H9 (cell line): Measurements from ENCODE around the gene PPP2R3C. TPM values are rescaled to one million over a fixed set of nuclear protein-coding genes. Genes with fewer than 3 reads are reported as not detected.
"Not testable (repeated sequence)": the region's sequence is repeated elsewhere in the genome, so short reads cannot be mapped to it uniquely, and the experiment has no call there.

ENCODE experiments used
- DNase-seq: peaks from one replicate; pipeline ENCODE4 v3.0.0-alpha.2; 2017
- H2AFZ ChIP-seq: one replicate; pipeline ENCODE4 v1.6.1; 2013; ENCODE audit warnings: mild to moderate bottlenecking, low read length, control low read depth, moderate library complexity
- H2AK5ac ChIP-seq: 2 replicates; pipeline ENCODE4 v1.6.1; 2013; ENCODE audit warnings: low read length, control low read depth, mixed read lengths; ENCODE audit not compliant: insufficient read length
- H2BK120ac ChIP-seq: one replicate; pipeline ENCODE4 v1.6.1; 2013; ENCODE audit warnings: low read depth, mild to moderate bottlenecking, low read length, control low read depth, inconsistent platforms; ENCODE audit not compliant: poor library complexity, severe bottlenecking
- H2BK12ac ChIP-seq: 2 replicates; pipeline ENCODE4 v1.6.1; 2013; ENCODE audit warnings: low read length, control low read depth, mixed read lengths, low read depth; ENCODE audit not compliant: insufficient read length
- H2BK15ac ChIP-seq: 2 replicates; pipeline ENCODE4 v1.6.1; 2013; ENCODE audit warnings: low read depth, low read length, control low read depth
- H2BK20ac ChIP-seq: one replicate; pipeline ENCODE4 v1.6.1; 2013; ENCODE audit warnings: low read depth, mild to moderate bottlenecking, low read length, control low read depth, inconsistent platforms; ENCODE audit not compliant: poor library complexity, severe bottlenecking
- H2BK5ac ChIP-seq: 2 replicates; pipeline ENCODE4 v1.6.1; 2013; ENCODE audit warnings: low read length, control low read depth, mixed read lengths; ENCODE audit not compliant: insufficient read length
- H3K14ac ChIP-seq: 2 replicates; pipeline ENCODE4 v1.6.1; 2013; ENCODE audit warnings: low read length, control low read depth; ENCODE audit not compliant: insufficient read depth
- H3K18ac ChIP-seq: 2 replicates; pipeline ENCODE4 v1.6.1; 2013; ENCODE audit warnings: low read depth, mild to moderate bottlenecking, mixed read lengths, low read length, control low read depth; ENCODE audit not compliant: insufficient read length
- H3K23ac ChIP-seq: 2 replicates; pipeline ENCODE4 v1.6.1; 2013; ENCODE audit warnings: low read length, control low read depth, mixed read lengths, low read depth; ENCODE audit not compliant: insufficient read length
- H3K23me2 ChIP-seq: 2 replicates; pipeline ENCODE4 v1.6.1; 2013; ENCODE audit warnings: low read depth, mild to moderate bottlenecking, mixed read lengths, low read length, control low read depth; ENCODE audit not compliant: insufficient read length, poor library complexity, severe bottlenecking
- H3K27ac ChIP-seq: 2 replicates; pipeline ENCODE4 v1.5.1; 2013; ENCODE audit warnings: low read length, control low read depth, mixed read lengths, low read depth; ENCODE audit not compliant: insufficient read length
- H3K27me3 ChIP-seq: 2 replicates; pipeline ENCODE4 v1.6.1; 2013; ENCODE audit warnings: low read length, control low read depth, inconsistent platforms; ENCODE audit not compliant: insufficient read depth
- H3K4ac ChIP-seq: 2 replicates; pipeline ENCODE4 v1.6.1; 2013; ENCODE audit warnings: low read depth, mild to moderate bottlenecking, control low read depth, inconsistent platforms, low read length, moderate library complexity
- H3K4me1 ChIP-seq: 2 replicates; pipeline ENCODE4 v1.6.1; 2013; ENCODE audit warnings: low read length, control low read depth, inconsistent platforms; ENCODE audit not compliant: insufficient read depth
- H3K4me2 ChIP-seq: 2 replicates; pipeline ENCODE4 v1.6.1; 2013; ENCODE audit warnings: low read length, control low read depth, mixed read lengths; ENCODE audit not compliant: insufficient read length, insufficient read depth
- H3K56ac ChIP-seq: 2 replicates; pipeline ENCODE4 v1.6.1; 2013; ENCODE audit warnings: low read depth, mild to moderate bottlenecking, mixed read lengths, low read length, control low read depth; ENCODE audit not compliant: insufficient read length
- H3K79me1 ChIP-seq: 2 replicates; pipeline ENCODE4 v1.6.1; 2013; ENCODE audit warnings: low read depth, mild to moderate bottlenecking, moderate library complexity, low read length, control low read depth, inconsistent platforms; ENCODE audit not compliant: insufficient read depth, poor library complexity, severe bottlenecking
- H3K79me2 ChIP-seq: 2 replicates; pipeline ENCODE4 v1.6.1; 2013; ENCODE audit warnings: low read length, control low read depth, inconsistent platforms; ENCODE audit not compliant: insufficient read depth
- H3K9ac ChIP-seq: 2 replicates; pipeline ENCODE4 v1.6.1; 2013; ENCODE audit warnings: low read length, control low read depth, mixed read lengths; ENCODE audit not compliant: insufficient read length; ENCODE audit errors: extremely low read depth
- H3K9me3 ChIP-seq: one replicate; pipeline ENCODE4 v1.6.1; 2013; ENCODE audit warnings: low read depth, low read length, inconsistent platforms; ENCODE audit not compliant: control insufficient read depth
- H3T11ph ChIP-seq: one replicate; pipeline ENCODE4 v1.6.1; 2013; ENCODE audit warnings: mild to moderate bottlenecking, low read length, control low read depth, inconsistent platforms
- H4K20me1 ChIP-seq: one replicate; pipeline ENCODE4 v1.6.1; 2013; ENCODE audit not compliant: control insufficient read depth, insufficient read length, insufficient read depth
- H4K5ac ChIP-seq: 2 replicates; pipeline ENCODE4 v1.6.1; 2013; ENCODE audit warnings: low read depth, mild to moderate bottlenecking, mixed read lengths, low read length, control low read depth; ENCODE audit not compliant: insufficient read length
- H4K8ac ChIP-seq: replicated peaks from 2 replicates; pipeline ENCODE4 v1.6.1; 2013; ENCODE audit warnings: low read length, control low read depth, mixed read lengths, low read depth; ENCODE audit not compliant: insufficient read length
- H4K91ac ChIP-seq: 2 replicates; pipeline ENCODE4 v1.6.1; 2013; ENCODE audit warnings: low read depth, mild to moderate bottlenecking, moderate library complexity, mixed read lengths, low read length, control low read depth; ENCODE audit not compliant: insufficient read length
- H3K27ac Mint-ChIP-seq, 3 experiments: 2 replicates in 2 of 3; 3 replicates in 1 of 3; pipeline ENCODE4 v1.8.0; 2020 to 2021; ENCODE audit warnings: mixed read lengths in 3 of 3, mild to moderate bottlenecking in 1 of 3, moderate library complexity in 1 of 3
- H3K27me3 Mint-ChIP-seq: 2 replicates; pipeline ENCODE4 v1.8.0; 2021; ENCODE audit warnings: low read depth, mild to moderate bottlenecking, moderate library complexity, mixed read lengths
- H3K36me3 Mint-ChIP-seq, 3 experiments: 2 replicates in 2 of 3; 3 replicates in 1 of 3; pipeline ENCODE4 v1.8.0; 2020 to 2021; ENCODE audit warnings: low read depth in 3 of 3, mixed read lengths in 3 of 3; ENCODE audit not compliant: insufficient read depth in 1 of 3
- H3K4me1 Mint-ChIP-seq, 2 experiments: 2 replicates each; pipeline ENCODE4 v1.8.0; 2020; ENCODE audit warnings: mixed read lengths in 2 of 2
- H3K4me3 Mint-ChIP-seq, 2 experiments: 2 replicates in 1 of 2; 3 replicates in 1 of 2; pipeline ENCODE4 v1.8.0; 2020 to 2021; ENCODE audit warnings: mild to moderate bottlenecking in 2 of 2, mixed read lengths in 2 of 2, moderate library complexity in 1 of 2
- H3K9me3 Mint-ChIP-seq, 2 experiments: 2 replicates in 1 of 2; 3 replicates in 1 of 2; pipeline ENCODE4 v1.8.0; 2020; ENCODE audit warnings: mild to moderate bottlenecking in 2 of 2, mixed read lengths in 2 of 2, moderate library complexity in 1 of 2
- WGBS: extraction: QIAGEN DNeasy Blood & Tissue Kit; methylation state at CpG from one replicate; pipeline ENCODE4 v1.1.7; 2013; ENCODE audit warnings: missing lambda C conversion rate, low lambda C conversion rate, mixed read lengths; ENCODE audit not compliant: insufficient read length; ENCODE audit errors: extremely low coverage; 5-methylcytosine and 5-hydroxymethylcytosine counted together
- total RNA-seq: library from RNA; stranded (reverse); gene quantifications from 2 replicates; pipeline ENCODE4 v1.2.1, GENCODE V29; 2021
- TF ChIP-seq, protein P1 (sequence below): fragments of 200-600 bp; sonication (generic); conservative IDR thresholded peaks from 3 replicates; pipeline ENCODE4 v1.8.0; 2021; ENCODE audit warnings: antibody characterized with exemption, mild to moderate bottlenecking

Gene PPP2R3C
- total RNA-seq, 1 experiment from 2014 or later: 51.1 TPM

GRCh38 chr14:35154016-35154415, 32.2 kb upstream of the PPP2R3C start:
- H3K36me3 Mint-ChIP-seq: peaks cover 28 to 42% (median 33%) of the 10 kb centered on the region in 3 experiments
- no CpG with 5 or more reads among the region's 2 CpGs for WGBS

DNA sequence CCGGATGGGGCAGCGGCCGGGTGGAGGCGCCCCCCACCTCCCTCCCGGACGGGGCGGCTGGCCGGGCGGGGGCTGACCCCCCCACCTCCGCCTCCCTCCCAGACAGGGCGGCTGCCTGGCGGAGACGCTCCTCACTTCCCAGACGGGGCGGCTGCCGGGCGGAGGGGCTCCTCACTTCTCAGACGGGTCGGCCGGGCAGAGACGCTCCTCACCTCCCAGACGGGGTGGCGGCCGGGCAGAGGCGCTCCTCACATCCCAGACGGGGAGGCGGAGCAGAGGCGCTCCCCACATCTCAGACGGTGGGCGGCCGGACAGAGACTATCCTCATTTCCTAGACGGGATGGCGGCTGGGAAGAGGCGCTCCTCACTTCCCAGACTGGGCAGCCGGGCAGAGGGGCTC, 30.7 kb upstream of the PPP2R3C start:
- not testable (repeated sequence) for H2AFZ ChIP-seq, H3T11ph ChIP-seq, H3K4me3 Mint-ChIP-seq, H4K20me1 ChIP-seq, H3K23ac ChIP-seq, H3K79me1 ChIP-seq, H2BK5ac ChIP-seq, H3K4me1 ChIP-seq, H3K27ac Mint-ChIP-seq, H3K9me3 ChIP-seq, DNase-seq, H2BK120ac ChIP-seq, H2BK12ac ChIP-seq, H3K56ac ChIP-seq, H4K8ac ChIP-seq, H2AK5ac ChIP-seq, H3K4me1 Mint-ChIP-seq, H3K14ac ChIP-seq, H3K9me3 Mint-ChIP-seq, H3K79me2 ChIP-seq, H2BK20ac ChIP-seq, H2BK15ac ChIP-seq, H3K27me3 Mint-ChIP-seq, H3K9ac ChIP-seq, H3K27ac ChIP-seq, H3K4ac ChIP-seq, H3K18ac ChIP-seq, H4K5ac ChIP-seq, H4K91ac ChIP-seq, H3K4me2 ChIP-seq, H3K27me3 ChIP-seq, H3K23me2 ChIP-seq
- peaks cover 30 to 48% (median 40%) of the 10 kb centered on the region in 3 experiments for H3K36me3 Mint-ChIP-seq
- WGBS: no CpG with 5 or more reads among the region's 35 CpGs

More at GRCh38 chr14:35154016-35154415, 32.2 kb upstream of the PPP2R3C start:
- H4K8ac ChIP-seq: no peak overlapping the region
- no peak overlapping the region for H3K18ac ChIP-seq
- H2BK12ac ChIP-seq: no peak overlapping the region
- TF ChIP-seq, protein P1, sequence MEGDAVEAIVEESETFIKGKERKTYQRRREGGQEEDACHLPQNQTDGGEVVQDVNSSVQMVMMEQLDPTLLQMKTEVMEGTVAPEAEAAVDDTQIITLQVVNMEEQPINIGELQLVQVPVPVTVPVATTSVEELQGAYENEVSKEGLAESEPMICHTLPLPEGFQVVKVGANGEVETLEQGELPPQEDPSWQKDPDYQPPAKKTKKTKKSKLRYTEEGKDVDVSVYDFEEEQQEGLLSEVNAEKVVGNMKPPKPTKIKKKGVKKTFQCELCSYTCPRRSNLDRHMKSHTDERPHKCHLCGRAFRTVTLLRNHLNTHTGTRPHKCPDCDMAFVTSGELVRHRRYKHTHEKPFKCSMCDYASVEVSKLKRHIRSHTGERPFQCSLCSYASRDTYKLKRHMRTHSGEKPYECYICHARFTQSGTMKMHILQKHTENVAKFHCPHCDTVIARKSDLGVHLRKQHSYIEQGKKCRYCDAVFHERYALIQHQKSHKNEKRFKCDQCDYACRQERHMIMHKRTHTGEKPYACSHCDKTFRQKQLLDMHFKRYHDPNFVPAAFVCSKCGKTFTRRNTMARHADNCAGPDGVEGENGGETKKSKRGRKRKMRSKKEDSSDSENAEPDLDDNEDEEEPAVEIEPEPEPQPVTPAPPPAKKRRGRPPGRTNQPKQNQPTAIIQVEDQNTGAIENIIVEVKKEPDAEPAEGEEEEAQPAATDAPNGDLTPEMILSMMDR: no peak
- no peak overlapping the region for H3K27ac ChIP-seq
- no peak overlapping the region for H3K23ac ChIP-seq
- Mint-ChIP-seq H3K4me1 (peaks cover 0 to 8% of the 10 kb centered on the region in 2 experiments; a peak in 2 of 4 replicates), H3K27ac (no peak overlapping the region), H3K4me3 (no peak overlapping the region), H3K9me3 (peaks cover 5 to 8% of the 10 kb centered on the region in 2 experiments; a peak in 3 of 5 replicates), H3K27me3 (no peaks in the 10 kb centered on the region)
- H2BK15ac ChIP-seq: no peak overlapping the region
- H2AK5ac ChIP-seq: no peak overlapping the region
- no peak overlapping the region for H3K56ac ChIP-seq
- H3T11ph ChIP-seq: no peak overlapping the region
- no peaks in the 10 kb centered on the region for H4K20me1 ChIP-seq
- H4K91ac ChIP-seq: no peak overlapping the region
- no peak overlapping the region for H2AFZ ChIP-seq
- H2BK20ac ChIP-seq: no peak overlapping the region
- H3K9ac ChIP-seq: no peak overlapping the region
- no peak overlapping the region for H3K14ac ChIP-seq
- no peaks in the 10 kb centered on the region; the same call in 1 of the 2 replicates for H3K4me1 ChIP-seq
- no peaks in the 10 kb centered on the region for H3K79me1 ChIP-seq
- no peak overlapping the region for H3K4ac ChIP-seq
- no peaks in the 10 kb centered on the region for H3K23me2 ChIP-seq
- H4K5ac ChIP-seq: no peak overlapping the region
- no peaks in the 10 kb centered on the region for H3K27me3 ChIP-seq
- no peaks in the 10 kb centered on the region; the same call in 1 of the 2 replicates for H3K79me2 ChIP-seq
- no peaks in the 10 kb centered on the region for H3K9me3 ChIP-seq
- no peak overlapping the region for H2BK5ac ChIP-seq
- H3K4me2 ChIP-seq: no peak overlapping the region
- no peak for DNase-seq
- no peak overlapping the region for H2BK120ac ChIP-seq
